ENCODE results near the gene KIF6.

DNA sequence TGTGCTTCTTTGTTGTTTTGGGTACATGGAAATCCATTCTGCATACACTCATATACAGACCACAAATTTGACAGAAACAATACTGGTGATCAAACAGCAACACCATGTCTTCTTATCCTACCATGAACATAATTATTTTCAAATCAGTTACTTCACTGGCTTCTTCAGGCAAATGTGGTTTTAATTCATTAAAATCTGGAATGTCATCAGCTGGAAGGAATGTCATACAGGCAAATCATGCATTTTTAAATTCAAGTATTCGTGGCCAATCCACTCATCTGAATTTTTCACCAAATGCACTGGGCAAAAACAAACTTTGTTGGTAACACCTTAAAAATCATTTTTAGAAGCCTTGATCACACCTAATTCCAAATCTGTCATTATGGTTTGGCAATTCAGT lies 59.3 kb downstream of the KIF6 start:
- no peak for TF ChIP-seq POLR2A (IDR thresholded peaks at IDR 0.05)
- TF ChIP-seq, protein P1, sequence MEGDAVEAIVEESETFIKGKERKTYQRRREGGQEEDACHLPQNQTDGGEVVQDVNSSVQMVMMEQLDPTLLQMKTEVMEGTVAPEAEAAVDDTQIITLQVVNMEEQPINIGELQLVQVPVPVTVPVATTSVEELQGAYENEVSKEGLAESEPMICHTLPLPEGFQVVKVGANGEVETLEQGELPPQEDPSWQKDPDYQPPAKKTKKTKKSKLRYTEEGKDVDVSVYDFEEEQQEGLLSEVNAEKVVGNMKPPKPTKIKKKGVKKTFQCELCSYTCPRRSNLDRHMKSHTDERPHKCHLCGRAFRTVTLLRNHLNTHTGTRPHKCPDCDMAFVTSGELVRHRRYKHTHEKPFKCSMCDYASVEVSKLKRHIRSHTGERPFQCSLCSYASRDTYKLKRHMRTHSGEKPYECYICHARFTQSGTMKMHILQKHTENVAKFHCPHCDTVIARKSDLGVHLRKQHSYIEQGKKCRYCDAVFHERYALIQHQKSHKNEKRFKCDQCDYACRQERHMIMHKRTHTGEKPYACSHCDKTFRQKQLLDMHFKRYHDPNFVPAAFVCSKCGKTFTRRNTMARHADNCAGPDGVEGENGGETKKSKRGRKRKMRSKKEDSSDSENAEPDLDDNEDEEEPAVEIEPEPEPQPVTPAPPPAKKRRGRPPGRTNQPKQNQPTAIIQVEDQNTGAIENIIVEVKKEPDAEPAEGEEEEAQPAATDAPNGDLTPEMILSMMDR (IDR thresholded peaks at IDR 0.05 in 4 of 5, conservative IDR thresholded peaks at IDR 0.05 in 1 of 5), result no peak

All from gastrocnemius medialis (tissue), 4 donors.